ENCODE results near the gene SPINK4. TPM values are rescaled to one million over a fixed set of nuclear protein-coding genes. Genes with fewer than 3 reads are reported as not detected.

Gene SPINK4
- total and polyA plus RNA-seq, 2 experiments from 2014 or later: not detected

DNA sequence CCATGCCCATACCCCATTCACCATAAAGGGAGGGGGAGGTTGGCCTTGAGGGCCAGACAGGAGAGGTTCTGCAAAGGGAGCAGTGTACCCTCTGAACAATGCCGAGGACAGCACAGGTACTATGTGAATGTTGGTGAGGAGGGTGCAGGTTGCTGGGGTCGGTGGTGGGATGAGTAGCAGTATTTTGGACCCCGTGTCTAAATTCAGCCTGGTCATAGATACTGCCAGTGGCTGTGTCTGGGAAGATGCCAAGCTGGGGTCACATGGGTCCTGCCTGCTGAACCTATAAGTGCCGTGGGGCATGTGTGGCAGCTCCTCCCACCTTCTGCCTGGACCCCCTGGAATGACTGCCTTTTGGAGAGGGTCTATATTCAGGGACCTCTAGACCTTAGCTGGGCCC lies 11.4 kb upstream of the SPINK4 start:
- Histone ChIP-seq H3K36me3 (replicated peaks; ENCODE audit: insufficient read depth, low read depth) (no peaks in the 10 kb centered on the region), H2AFZ (no peak overlapping the region), H3K27ac (no peak overlapping the region), H3K79me2 (no peaks in the 10 kb centered on the region), H3K27me3 (no peaks in the 10 kb centered on the region), H3K9me3 (ENCODE audit: low read depth) (no peaks in the 10 kb centered on the region), H3K4me3 (no peak overlapping the region), H4K20me1 (ENCODE audit: insufficient read depth, poor library complexity, severe bottlenecking) (no peaks in the 10 kb centered on the region), H3K4me2 (no peak overlapping the region), H3K9me2 (replicated peaks; ENCODE audit: insufficient read depth) (no peaks in the 10 kb centered on the region), H3K4me1 (ENCODE audit: insufficient read depth) (peaks cover 4% of the 10 kb centered on the region)
- no peak for TF ChIP-seq EZH2 (IDR thresholded peaks at IDR 0.05; ENCODE audit: borderline replicate concordance)
- TF ChIP-seq, protein P1, sequence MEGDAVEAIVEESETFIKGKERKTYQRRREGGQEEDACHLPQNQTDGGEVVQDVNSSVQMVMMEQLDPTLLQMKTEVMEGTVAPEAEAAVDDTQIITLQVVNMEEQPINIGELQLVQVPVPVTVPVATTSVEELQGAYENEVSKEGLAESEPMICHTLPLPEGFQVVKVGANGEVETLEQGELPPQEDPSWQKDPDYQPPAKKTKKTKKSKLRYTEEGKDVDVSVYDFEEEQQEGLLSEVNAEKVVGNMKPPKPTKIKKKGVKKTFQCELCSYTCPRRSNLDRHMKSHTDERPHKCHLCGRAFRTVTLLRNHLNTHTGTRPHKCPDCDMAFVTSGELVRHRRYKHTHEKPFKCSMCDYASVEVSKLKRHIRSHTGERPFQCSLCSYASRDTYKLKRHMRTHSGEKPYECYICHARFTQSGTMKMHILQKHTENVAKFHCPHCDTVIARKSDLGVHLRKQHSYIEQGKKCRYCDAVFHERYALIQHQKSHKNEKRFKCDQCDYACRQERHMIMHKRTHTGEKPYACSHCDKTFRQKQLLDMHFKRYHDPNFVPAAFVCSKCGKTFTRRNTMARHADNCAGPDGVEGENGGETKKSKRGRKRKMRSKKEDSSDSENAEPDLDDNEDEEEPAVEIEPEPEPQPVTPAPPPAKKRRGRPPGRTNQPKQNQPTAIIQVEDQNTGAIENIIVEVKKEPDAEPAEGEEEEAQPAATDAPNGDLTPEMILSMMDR (IDR thresholded peaks at IDR 0.05; ENCODE audit: poor library complexity): no peak
- no peak for TF ChIP-seq EZH2phosphoT487 (IDR thresholded peaks at IDR 0.05; ENCODE audit: low read depth, severe bottlenecking, unreplicated experiment)
- DNase-seq (ENCODE audit: low spot score): no peak
- 84% methylated on average over 4 of the region's 4 CpGs for WGBS (ENCODE audit: low lambda C conversion rate, missing lambda C conversion rate)

DNA sequence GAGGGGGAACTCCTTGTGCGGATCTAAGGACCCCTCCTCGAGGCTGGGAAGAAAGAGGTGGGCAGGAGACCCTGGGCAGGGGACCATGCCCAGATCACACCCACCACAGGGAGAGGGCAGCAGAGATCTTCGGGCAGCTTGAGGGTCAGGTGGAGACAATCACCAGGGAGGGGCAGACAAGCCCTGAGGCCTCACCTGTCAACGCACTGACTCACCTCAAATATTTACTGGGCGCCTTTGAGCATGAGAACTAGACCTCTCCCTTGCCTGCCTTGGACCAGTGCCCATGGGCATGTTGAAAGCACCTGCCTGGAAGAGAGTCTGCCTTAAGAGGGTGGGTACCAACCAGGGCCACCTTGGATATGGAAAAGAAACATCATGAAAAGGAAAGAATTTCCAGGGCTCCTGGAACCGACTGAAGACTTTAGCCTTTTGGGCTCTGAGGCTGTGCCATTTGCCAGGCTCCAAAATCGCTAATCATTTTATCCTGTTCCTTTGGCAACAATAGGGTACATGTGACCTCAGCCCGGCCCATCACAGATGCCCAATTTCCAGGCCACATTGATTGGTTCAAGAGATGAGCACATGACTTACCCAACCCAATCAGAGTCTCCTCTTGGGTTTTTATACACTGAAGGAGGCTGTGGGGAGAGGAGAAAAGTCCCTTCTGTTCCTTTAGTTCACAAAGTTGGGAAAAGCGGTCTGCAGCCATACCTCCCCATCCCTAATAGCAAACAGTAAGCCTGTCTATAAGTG lies 10.4 kb upstream of the SPINK4 start:
- TF ChIP-seq EZH2phosphoT487 (IDR thresholded peaks at IDR 0.05; ENCODE audit: low read depth, severe bottlenecking, unreplicated experiment): no peak
- TF ChIP-seq, protein P1 (IDR thresholded peaks at IDR 0.05; ENCODE audit: poor library complexity): peak; percentile 53
- Histone ChIP-seq H3K4me2 (no peak overlapping the region), H3K9me3 (ENCODE audit: low read depth) (no peaks in the 10 kb centered on the region), H3K4me3 (no peak overlapping the region), H3K27me3 (no peaks in the 10 kb centered on the region), H3K4me1 (ENCODE audit: insufficient read depth) (peaks cover 4% of the 10 kb centered on the region), H2AFZ (no peak overlapping the region), H3K36me3 (replicated peaks; ENCODE audit: insufficient read depth, low read depth) (no peaks in the 10 kb centered on the region), H3K27ac (no peak overlapping the region), H4K20me1 (ENCODE audit: insufficient read depth, poor library complexity, severe bottlenecking) (no peaks in the 10 kb centered on the region), H3K79me2 (no peaks in the 10 kb centered on the region), H3K9me2 (replicated peaks; ENCODE audit: insufficient read depth) (no peaks in the 10 kb centered on the region)
- peak; percentile 82 for DNase-seq (ENCODE audit: low spot score)
- WGBS (ENCODE audit: low lambda C conversion rate, missing lambda C conversion rate): 72% methylated on average over 9 of the region's 9 CpGs

DNA sequence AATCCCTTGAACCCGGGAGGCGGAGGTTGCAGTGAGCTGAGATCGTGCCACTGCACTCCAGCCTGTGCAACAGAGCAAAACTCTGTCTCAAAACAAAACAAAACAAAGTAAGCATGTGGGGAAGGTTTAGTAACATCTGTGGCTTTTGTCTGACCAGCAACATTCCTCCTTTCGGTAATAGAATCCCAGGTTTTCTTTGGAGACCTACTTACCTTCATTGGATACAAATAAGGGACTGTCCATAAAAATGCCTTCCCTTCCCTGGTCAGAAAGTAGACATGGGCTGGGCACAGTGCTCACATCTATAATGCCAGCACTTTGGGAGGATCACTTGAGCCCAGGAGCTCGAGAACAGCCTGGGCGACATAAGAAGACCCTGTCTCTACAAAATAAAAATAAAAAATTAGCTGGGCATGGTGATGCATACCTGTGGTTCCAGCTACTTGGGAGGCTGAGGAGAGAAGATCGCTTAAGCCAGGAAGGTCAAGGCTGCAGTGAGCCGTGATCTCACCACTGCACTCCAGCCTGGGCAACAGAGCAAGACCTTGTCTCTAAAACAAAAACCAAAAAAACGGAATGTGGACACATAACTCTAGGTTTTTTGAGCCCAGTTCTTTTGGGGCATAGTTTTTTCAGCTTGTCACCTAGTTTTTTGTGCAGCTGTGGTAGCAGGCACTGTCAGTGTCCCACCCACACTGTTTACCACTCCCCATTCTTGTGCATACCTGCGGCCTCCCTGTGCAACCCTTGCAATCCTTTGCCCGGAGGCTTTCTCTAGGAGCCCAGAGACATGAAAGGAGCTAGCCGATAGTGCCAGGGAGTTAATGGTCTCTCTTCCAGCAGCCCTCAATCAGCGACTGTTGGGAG lies 9.0 kb upstream of the SPINK4 start:
- Histone ChIP-seq H3K4me3 (no peak overlapping the region), H3K4me1 (ENCODE audit: insufficient read depth) (no peaks in the 10 kb centered on the region), H2AFZ (no peak overlapping the region), H3K4me2 (no peak overlapping the region), H3K27ac (no peak overlapping the region), H3K79me2 (no peaks in the 10 kb centered on the region), H3K36me3 (replicated peaks; ENCODE audit: insufficient read depth, low read depth) (no peaks in the 10 kb centered on the region), H3K9me3 (ENCODE audit: low read depth) (no peaks in the 10 kb centered on the region), H4K20me1 (ENCODE audit: insufficient read depth, poor library complexity, severe bottlenecking) (no peaks in the 10 kb centered on the region), H3K27me3 (no peaks in the 10 kb centered on the region), H3K9me2 (replicated peaks; ENCODE audit: insufficient read depth) (no peaks in the 10 kb centered on the region)
- DNase-seq (ENCODE audit: low spot score): no peak
- 86% methylated on average over 13 of the region's 13 CpGs for WGBS (ENCODE audit: low lambda C conversion rate, missing lambda C conversion rate)
- TF ChIP-seq, protein P1 (IDR thresholded peaks at IDR 0.05; ENCODE audit: poor library complexity): no peak
- TF ChIP-seq EZH2 (IDR thresholded peaks at IDR 0.05; ENCODE audit: borderline replicate concordance) (no peak), EZH2phosphoT487 (IDR thresholded peaks at IDR 0.05; ENCODE audit: low read depth, severe bottlenecking, unreplicated experiment) (no peak)
